OCI-LY3 (cell line): ENCODE data around the gene ITIH3.

ENCODE experiments used
- EZH2phosphoT487 ChIP-seq: fragments of 200-600 bp; shearing (Covaris generic); IDR thresholded peaks from 2 replicates; pipeline ENCODE4 v1.6.1; 2018; ENCODE audit warnings: antibody characterized with exemption, mixed run types, low read depth
- TF ChIP-seq, protein P1 (sequence below): fragments of 200-600, 300-600 bp; sonication (generic); IDR thresholded peaks from 2 replicates; pipeline ENCODE4 v1.5.1; 2014; ENCODE audit warnings: antibody characterized with exemption, low read length, low read depth

DNA sequence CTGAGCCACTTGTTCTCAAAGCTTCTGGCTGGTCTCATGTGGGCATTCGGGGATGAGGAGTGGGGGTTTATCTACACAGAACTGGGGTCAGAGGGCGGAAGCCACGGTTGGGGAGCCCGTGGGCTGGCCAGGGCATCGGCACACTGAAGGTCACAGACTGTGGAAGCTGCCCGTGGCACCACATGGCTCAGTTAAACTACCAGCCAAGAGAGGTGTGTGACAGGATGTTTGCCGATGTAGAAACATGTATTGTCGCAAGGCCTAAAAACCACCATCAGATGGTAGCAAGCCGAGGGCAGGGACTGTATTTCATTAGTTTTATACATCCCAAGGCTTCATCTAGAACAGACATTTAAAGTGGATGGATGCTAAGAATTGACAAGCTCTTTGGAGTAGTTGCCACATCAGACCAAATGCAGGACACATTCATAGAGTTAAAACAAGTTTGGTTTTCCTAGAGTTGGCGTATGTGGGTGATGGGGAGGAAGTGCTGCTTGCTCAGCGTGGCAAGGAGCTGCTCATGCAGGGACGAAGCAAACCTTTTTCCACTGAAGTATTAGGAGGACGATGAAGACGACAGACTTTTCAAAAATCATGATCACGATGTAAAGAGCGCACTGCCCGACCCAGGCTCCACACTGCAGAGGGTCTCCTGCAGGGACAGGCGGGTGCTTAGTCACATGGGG, 49.8 kb downstream of the ITIH3 start:
- TF ChIP-seq, protein P1, sequence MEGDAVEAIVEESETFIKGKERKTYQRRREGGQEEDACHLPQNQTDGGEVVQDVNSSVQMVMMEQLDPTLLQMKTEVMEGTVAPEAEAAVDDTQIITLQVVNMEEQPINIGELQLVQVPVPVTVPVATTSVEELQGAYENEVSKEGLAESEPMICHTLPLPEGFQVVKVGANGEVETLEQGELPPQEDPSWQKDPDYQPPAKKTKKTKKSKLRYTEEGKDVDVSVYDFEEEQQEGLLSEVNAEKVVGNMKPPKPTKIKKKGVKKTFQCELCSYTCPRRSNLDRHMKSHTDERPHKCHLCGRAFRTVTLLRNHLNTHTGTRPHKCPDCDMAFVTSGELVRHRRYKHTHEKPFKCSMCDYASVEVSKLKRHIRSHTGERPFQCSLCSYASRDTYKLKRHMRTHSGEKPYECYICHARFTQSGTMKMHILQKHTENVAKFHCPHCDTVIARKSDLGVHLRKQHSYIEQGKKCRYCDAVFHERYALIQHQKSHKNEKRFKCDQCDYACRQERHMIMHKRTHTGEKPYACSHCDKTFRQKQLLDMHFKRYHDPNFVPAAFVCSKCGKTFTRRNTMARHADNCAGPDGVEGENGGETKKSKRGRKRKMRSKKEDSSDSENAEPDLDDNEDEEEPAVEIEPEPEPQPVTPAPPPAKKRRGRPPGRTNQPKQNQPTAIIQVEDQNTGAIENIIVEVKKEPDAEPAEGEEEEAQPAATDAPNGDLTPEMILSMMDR = no peak
- TF ChIP-seq EZH2phosphoT487 = no peak
